Measurements from ENCODE around the gene GNAS. TPM values are rescaled to one million over a fixed set of nuclear protein-coding genes. Genes with fewer than 3 reads are reported as not detected.
A peak's percentile ranks its signal among the peaks of the same experiment; 100 is the strongest.

The GNAS gene
- total RNA-seq, 1 experiment from 2014 or later = 1,255 TPM

GRCh38 chr20:58851969-58852458 lies 502 bp upstream of the GNAS start:
- no peak for DNase-seq (ENCODE audit: extremely low read depth, low read depth)

DNA sequence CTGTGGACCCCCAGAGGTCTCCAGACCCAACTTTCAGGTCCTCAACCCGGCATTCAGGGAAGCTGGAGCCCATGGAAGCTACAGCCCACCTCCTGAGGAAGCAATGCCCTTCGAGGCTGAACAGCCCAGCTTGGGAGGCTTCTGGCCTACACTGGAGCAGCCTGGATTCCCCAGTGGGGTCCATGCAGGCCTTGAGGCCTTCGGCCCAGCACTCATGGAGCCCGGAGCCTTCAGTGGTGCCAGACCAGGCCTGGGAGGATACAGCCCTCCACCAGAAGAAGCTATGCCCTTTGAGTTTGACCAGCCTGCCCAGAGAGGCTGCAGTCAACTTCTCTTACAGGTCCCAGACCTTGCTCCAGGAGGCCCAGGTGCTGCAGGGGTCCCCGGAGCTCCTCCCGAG lies 950 bp downstream of the GNAS start:
- DNase-seq (ENCODE audit: extremely low read depth, low read depth) = no peak

GRCh38 chr20:58853976-58854637 lies 1.6 kb downstream of the GNAS start:
- DNase-seq (ENCODE audit: extremely low read depth, low read depth) = no peak

GRCh38 chr20:58854638-58855471 lies 2.3 kb downstream of the GNAS start:
- no peak for DNase-seq (ENCODE audit: extremely low read depth, low read depth)

- no peak for DNase-seq (ENCODE audit: extremely low read depth, low read depth)
Observed at GRCh38 chr20:58855506-58856389, 3.2 kb downstream of the GNAS start.

DNA sequence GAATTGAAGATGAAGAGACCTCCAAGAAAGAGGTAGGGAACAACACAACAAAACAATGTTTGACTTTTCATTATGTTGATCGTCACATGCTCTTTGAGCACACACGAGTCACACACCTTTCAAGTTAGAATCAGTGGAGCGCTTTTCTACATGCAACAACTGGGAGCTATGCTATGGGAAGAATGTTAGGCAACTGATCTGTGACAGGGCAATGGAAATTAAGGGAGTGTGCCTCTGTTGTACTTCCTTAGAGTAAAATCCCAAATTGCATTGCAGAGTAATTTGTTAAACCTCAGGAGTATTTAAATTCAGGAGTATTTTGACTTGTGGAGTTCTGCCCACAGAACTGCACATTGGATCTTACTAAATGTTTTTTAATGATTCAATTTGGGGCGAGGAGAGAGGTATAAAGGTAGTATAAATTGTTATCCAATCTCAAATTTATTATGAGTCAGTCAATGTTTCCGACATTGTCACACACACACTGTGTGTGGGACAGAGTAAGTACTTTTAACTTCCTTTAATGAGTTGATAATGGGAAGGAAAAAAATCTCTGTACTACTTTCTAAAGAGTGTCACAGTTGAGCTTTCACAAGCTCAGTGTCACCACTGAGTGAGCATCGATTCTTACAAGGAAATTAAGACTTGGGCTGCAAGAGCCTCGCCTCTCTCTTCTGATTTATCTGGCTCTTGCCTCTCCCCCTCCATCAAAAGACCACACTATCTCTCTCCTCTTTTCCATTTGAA lies 10.7 kb downstream of the GNAS start:
- no peak for DNase-seq (ENCODE audit: extremely low read depth, low read depth)

- DNase-seq (ENCODE audit: extremely low read depth, low read depth) = no peak
Observed at GRCh38 chr20:58864346-58864745, 11.8 kb downstream of the GNAS start.

DNA sequence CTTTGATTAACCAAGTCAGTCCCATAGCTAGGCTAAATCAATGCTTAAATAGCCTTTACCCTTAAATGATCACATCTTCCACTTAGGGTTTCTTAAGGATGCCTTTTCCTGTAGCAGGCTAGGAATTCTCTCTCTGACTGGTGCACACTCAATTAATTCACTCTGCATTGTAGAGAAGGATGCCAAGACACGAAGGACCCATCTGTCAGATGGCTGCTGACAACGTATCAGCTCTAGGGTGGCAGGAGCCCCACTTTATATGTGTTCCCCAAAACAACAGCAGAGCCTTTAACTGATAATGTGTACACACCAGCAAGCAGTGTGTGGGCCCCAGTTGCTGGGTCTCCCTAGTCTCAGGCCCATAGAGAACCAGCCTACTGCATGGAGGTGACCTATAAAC lies 13.3 kb downstream of the GNAS start:
- no peak for DNase-seq (ENCODE audit: extremely low read depth, low read depth)

GRCh38 chr20:58867211-58867610 lies 14.7 kb downstream of the GNAS start:
- DNase-seq (ENCODE audit: extremely low read depth, low read depth) = no peak

DNA sequence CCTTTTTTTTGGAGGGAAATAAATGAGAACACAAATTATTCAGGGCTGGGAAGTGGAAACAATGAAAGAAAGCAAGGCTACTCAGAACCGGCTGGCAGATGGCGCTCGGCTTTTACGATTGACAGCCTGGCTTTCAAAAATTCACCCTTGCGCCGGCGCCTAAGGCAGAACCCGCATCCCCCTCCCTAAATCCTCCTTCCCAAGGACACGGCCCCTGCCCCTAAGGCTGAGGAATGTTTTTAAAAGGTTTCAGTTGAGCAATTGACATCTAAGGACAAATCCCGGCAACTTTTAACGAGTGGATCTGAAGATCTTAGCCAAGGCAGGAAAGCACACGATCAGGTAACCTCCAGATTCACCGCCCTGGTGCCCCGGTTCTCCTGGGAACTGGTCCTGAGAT lies 16.3 kb downstream of the GNAS start:
- no peak for DNase-seq (ENCODE audit: extremely low read depth, low read depth)

DNA sequence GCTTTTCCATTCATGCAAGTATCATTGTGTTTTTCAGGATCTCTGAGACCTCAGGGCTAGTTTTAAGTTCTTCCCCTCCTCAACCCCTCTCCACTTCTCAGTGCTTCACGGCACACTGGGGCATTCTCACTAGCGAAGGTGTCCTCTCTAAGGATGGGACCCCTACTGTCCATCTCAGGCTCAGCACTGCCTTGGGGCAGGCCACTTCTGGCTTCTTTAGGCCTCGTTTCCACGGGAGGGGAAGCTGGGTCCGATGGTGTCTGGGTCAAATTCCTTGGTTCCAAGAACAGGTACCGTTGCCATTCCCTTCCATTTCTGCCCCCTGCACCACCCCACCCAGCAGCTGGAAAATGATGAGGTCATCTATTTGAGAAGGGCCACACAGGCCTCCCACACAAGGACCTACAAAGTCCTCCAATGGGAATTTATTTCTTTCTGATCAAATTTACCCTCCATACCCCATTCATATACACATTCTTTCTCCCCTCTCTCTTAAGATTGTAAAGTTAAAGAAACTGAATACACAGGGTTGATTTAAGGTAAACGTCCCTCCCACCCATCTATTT lies 17.2 kb downstream of the GNAS start:
- DNase-seq (ENCODE audit: extremely low read depth, low read depth) = no peak

DNA sequence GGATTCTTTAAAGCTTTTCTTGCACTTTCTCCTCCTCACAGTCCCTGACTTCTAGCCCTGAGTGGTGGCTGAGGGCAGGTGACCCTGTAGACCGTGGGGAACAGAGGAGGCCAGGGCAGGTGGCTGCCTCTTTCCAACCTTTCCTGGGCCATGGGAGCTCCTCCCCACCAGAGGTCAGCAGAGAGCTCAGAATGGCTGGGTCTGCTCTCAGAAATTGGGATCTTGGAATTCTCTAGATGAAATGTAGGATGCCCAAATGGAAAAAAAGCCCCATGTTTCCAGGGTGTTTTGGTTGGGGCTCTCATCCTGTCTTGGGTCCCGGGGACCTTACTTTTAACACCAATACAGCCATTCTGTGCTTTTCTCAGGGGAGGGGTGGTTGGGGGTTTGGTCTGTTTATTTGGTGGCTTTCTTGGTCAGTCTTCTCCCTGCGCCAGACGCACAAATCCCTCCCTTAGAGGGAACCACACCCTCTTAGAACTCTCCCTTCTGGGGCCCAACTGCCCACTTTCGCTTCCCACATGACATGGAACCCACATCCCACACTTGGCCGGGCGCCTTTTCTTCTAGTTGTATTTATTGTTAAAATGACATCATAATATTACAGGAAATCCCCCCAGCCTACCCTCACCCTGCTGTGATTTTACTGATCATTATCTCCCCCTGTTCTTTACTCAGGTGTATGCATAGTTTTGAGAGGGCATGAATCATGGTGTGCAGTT lies 17.9 kb downstream of the GNAS start:
- peak; percentile 74 for DNase-seq (ENCODE audit: extremely low read depth, low read depth)

GRCh38 chr20:58871533-58872102 lies 19.1 kb downstream of the GNAS start:
- DNase-seq (ENCODE audit: extremely low read depth, low read depth) = no peak

GRCh38 chr20:58874469-58874868 lies 22.0 kb downstream of the GNAS start:
- no peak for DNase-seq (ENCODE audit: extremely low read depth, low read depth)

DNA sequence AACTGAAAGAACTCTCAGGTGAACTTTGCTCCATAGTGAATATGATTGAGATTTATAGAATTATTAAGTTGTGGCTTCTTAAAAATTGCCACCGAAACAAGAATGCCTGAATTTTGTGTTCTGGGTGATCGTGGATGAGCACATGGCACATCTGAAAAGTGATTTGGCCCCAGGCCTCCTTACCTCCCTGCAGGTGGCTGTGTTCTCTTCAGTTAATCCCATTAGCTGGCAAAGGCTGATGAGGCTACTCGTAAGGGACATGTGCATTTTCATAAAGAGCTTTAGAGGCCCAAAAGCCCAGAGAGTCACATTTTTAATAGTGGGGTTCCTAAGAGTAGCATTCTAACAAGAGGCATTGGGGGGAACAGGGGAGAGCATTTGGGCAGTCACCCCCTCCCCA lies 22.6 kb downstream of the GNAS start:
- DNase-seq (ENCODE audit: extremely low read depth, low read depth) = no peak

- DNase-seq (ENCODE audit: extremely low read depth, low read depth) = no peak
Observed at GRCh38 chr20:58875541-58876134, 23.1 kb downstream of the GNAS start.

DNA sequence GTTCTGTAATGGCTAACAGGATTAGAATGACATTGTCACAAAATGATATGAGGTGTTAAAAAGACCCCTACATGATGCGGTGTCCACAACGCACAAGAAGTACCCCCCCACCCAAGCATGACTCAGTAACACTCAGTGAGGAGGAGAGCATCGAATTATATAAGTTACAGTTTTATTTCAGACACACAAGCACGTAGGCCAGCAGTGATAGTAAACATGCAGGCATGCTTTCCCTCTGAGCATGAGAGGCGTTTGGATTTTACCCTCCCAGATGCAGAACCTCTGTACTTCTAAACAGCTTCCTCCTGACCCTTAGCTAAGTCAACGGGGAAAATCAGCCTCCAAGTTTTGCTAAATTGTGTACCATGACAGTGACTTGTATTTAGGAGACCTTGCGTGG lies 23.9 kb downstream of the GNAS start:
- no peak for DNase-seq (ENCODE audit: extremely low read depth, low read depth)
